GM21526 (cell line): ENCODE results near the gene SYP.
"Not testable (repeated sequence)": the region's sequence is repeated elsewhere in the genome, so short reads cannot be mapped to it uniquely, and the experiment has no call there.

Source experiments
- ATAC-seq: cut with Tn5 transposase; IDR thresholded peaks from one replicate; pipeline ENCODE4 v1.9.1; 2021; ENCODE audit warnings: moderate library complexity; ENCODE audit not compliant: unreplicated experiment, low FRiP score

SYP gene

DNA sequence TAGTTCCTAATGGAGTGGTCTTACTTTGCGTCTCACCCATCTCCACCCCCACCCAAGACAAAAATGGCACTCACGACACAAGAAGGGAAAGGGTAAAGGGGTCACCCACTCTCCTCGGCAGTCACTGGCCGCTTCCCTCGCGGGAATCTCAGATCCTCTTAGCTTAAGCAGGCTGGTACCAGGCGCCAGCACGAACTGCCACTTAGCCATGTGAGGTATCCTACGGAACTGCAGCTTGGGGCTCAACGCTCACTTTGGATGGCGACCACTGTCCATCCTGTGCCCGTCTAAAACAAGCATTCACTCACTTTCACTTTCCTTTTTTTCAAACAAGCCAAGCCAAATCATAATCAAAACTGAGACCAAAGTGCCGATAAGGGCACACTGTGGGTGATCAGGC, 52.1 kb downstream of the SYP start:
- ATAC-seq, result no peak

DNA sequence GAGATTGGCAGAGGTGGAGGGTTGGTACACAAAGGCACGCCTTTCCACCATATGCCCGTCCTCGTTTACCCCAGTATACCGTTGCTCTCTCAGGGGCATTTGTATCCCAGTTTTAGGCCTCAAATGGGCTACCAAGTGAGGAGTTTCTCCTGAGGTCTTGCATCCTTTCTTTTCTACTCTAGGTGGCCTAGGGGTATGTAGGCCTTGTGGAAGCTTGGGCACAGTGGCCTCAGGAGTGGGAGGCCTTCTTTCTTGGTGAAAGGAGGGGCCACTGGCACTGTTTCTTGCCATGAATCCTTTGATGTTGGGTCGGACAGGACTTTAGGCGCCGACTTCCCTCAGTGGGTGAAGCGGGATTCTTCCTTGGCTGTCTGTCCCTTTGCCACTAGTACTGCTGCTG, 52.7 kb downstream of the SYP start:
- ATAC-seq, result no peak

DNA sequence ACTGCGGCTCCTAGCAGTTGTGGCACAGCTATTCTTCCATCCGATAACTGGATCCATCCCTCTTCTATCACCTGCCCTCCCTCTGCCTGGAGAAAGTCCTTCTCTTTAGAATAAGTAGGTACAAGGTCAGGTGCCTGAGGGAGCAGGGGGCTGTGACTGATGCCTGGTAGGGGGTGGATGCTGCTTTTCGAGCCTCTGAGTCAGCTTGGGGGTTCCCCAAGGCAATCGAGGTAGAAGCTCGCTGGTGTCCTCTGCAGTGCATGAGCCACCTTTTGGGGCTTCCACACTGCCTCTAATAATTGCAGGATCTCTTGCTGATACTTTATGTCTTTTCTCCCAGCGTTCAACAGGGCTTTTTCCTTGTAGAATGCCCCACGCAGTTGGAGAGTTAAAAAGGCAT, 56.8 kb downstream of the SYP start:
- not testable (repeated sequence) for ATAC-seq

DNA sequence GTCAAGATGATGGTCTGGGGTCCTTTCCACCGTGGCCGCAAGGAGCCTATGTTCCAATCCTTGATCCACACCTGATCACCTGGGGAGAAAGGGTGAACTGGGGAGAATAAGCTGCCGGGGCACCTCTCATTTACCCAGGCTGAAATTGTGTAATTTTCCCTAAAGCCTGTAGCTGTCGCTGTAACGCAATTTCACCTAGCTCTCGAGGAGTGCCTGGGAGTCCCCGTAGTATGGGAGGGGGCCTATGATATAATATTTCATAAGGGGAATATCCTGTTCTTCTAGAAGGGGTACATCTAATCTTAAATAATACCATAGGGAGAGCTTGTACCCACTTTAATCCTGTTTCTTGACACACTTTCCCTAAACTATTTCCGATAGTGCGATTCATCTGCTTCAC, 57.7 kb downstream of the SYP start:
- not testable (repeated sequence) for ATAC-seq

DNA sequence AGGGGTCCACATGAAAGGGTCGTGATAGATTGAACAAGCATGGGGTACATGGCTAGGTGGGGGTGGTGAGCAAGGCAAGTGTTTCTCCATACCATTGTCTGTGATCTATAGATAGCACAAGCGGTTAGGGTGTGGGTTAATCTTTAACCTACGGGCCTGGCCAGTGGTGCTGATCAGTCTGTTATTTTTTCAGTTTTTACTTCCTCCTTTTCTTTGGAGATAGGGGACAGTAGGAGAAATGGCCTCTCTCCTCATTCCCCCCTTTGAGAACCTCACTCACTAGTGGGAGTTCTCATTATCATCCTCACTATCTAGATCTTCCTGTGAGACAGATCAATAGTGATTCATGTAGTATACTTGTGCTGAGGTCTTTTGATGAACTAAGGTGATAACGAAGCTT, 60.3 kb downstream of the SYP start:
- no peak for ATAC-seq
